Caco-2 (cell line): Measurements from ENCODE around the gene KCNC2. TPM values are rescaled to one million over a fixed set of nuclear protein-coding genes. Genes with fewer than 3 reads are reported as not detected.

Source experiments
- BruUV-seq: library from RNA; stranded (reverse); fragments of 400-500 nt; replicated peaks from 2 replicates; lab custom pipeline; 2021; lab: Mats Ljungman, UMichigan
- CTCF ChIA-PET: fragments of 300-600 bp; sonication (Branson Sonifier 250); formaldehyde crosslinking; loops from one replicate; lab custom pipeline; 2022; ENCODE audit warnings: antibody characterized with exemption; lab: Charles Lee
- POLR2A ChIA-PET: fragments of 300-600 bp; sonication (Branson Sonifier 250); formaldehyde crosslinking; loops from one replicate; lab custom pipeline; 2022; ENCODE audit warnings: antibody characterized with exemption; lab: Charles Lee
- DNase-seq, 2 experiments: peaks; one replicate each; pipeline versions ENCODE4 v3.0.0 to v3.0.0-alpha.2; 2020 to 2022
- H3K27me3 ChIP-seq: replicated peaks from 2 replicates; pipeline ENCODE4 v1.6.0; 2011; ENCODE audit warnings: low read length; ENCODE audit not compliant: control insufficient read depth, insufficient read depth
- H3K36me3 ChIP-seq: 2 replicates; pipeline ENCODE4 v1.5.1; 2011; ENCODE audit warnings: low read length; ENCODE audit not compliant: control insufficient read depth, insufficient read depth
- H3K4me1 ChIP-seq: fragments of 250-450 bp; sonication (Bioruptor Pico); 2 replicates; pipeline ENCODE4 v1.5.1; 2020; ENCODE audit warnings: mild to moderate bottlenecking
- H3K4me3 ChIP-seq: 2 replicates; pipeline ENCODE4 v1.5.1; 2011; ENCODE audit warnings: low read depth, mild to moderate bottlenecking, control low read depth, low read length
- H3K9me3 ChIP-seq: fragments of 250-450 bp; sonication (Bioruptor Pico); 2 replicates; pipeline ENCODE4 v1.5.1; 2020; ENCODE audit warnings: mild to moderate bottlenecking, moderate library complexity
- H3K27ac Mint-ChIP-seq: one replicate; pipeline ENCODE4 v1.8.0; 2022; ENCODE audit warnings: mixed read lengths; ENCODE audit not compliant: unreplicated experiment
- H3K27me3 Mint-ChIP-seq: one replicate; pipeline ENCODE4 v1.8.0; 2022; ENCODE audit warnings: mixed read lengths; ENCODE audit not compliant: insufficient read depth, unreplicated experiment
- H3K36me3 Mint-ChIP-seq: one replicate; pipeline ENCODE4 v1.8.0; 2022; ENCODE audit warnings: mild to moderate bottlenecking, mixed read lengths; ENCODE audit not compliant: insufficient read depth, unreplicated experiment
- H3K4me1 Mint-ChIP-seq: one replicate; pipeline ENCODE4 v1.8.0; 2022; ENCODE audit warnings: low read depth, mixed read lengths; ENCODE audit not compliant: unreplicated experiment
- H3K4me3 Mint-ChIP-seq: one replicate; pipeline ENCODE4 v1.8.0; 2022; ENCODE audit warnings: mild to moderate bottlenecking, moderate library complexity, mixed read lengths; ENCODE audit not compliant: unreplicated experiment
- H3K9me3 Mint-ChIP-seq: one replicate; pipeline ENCODE4 v1.8.0; 2022; ENCODE audit warnings: mixed read lengths; ENCODE audit not compliant: unreplicated experiment
- intact Hi-C: fragments of 100-400 bp; cut with micrococcal nuclease; formaldehyde crosslinking; loops from one replicate; pipeline ENCODE4 v1.10.0; 2022; ENCODE audit not compliant: unreplicated experiment
- total RNA-seq: library from RNA; stranded (reverse); gene quantifications from 2 replicates; pipeline ENCODE4 v1.2.3, GENCODE V29; 2022
- TF ChIP-seq, protein P1 (sequence below), 2 experiments: fragments of 200-600 bp in 1 of 2; IDR thresholded peaks; 1 replicate in 1 of 2; 2 replicates in 1 of 2; pipeline versions ENCODE4 v1.5.1 to v1.8.0; 2011 to 2022; ENCODE audit warnings: antibody characterized with exemption in 1 of 2, control low read depth in 1 of 2, inconsistent platforms in 1 of 2, low read depth in 1 of 2, low read length in 1 of 2, mild to moderate bottlenecking in 1 of 2, moderate library complexity in 1 of 2; ENCODE audit not compliant: insufficient read depth in 1 of 2, severe bottlenecking in 1 of 2, unreplicated experiment in 1 of 2

The KCNC2 gene
- total RNA-seq, 1 experiment from 2014 or later: not detected

DNA sequence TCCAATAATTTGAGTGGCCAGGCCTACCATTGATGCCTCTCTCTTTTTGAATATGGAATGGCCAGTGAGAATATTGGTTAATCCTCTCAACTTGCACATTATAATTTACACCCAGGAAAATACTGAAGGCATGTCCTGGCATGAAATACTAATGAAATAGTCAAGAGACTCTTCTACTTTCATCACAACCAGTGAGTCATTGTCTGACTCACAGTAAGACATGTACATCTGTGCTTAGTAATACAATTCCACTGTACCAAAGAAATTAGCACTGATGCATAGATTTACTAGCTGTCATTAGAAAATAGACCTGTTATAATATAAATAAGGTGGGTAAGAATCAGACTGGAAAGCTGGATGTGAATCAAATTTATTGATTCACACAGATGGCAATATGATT lies 31.6 kb downstream of the KCNC2 start:
- no peaks in the 10 kb centered on the region for H3K36me3 ChIP-seq
- no peaks in the 10 kb centered on the region for H3K4me1 ChIP-seq
- intact Hi-C loops: no loop called here
- BruUV-seq: no TSS peak
- ChIA-PET POLR2A (no interaction called here), CTCF (no interaction called here)
- no peak overlapping the region for H3K27ac Mint-ChIP-seq
- H3K4me3 ChIP-seq: no peak overlapping the region
- TF ChIP-seq, protein P1, sequence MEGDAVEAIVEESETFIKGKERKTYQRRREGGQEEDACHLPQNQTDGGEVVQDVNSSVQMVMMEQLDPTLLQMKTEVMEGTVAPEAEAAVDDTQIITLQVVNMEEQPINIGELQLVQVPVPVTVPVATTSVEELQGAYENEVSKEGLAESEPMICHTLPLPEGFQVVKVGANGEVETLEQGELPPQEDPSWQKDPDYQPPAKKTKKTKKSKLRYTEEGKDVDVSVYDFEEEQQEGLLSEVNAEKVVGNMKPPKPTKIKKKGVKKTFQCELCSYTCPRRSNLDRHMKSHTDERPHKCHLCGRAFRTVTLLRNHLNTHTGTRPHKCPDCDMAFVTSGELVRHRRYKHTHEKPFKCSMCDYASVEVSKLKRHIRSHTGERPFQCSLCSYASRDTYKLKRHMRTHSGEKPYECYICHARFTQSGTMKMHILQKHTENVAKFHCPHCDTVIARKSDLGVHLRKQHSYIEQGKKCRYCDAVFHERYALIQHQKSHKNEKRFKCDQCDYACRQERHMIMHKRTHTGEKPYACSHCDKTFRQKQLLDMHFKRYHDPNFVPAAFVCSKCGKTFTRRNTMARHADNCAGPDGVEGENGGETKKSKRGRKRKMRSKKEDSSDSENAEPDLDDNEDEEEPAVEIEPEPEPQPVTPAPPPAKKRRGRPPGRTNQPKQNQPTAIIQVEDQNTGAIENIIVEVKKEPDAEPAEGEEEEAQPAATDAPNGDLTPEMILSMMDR (IDR thresholded peaks at IDR 0.05; ENCODE audit: insufficient read depth in 1 of 2, low read depth in 1 of 2, low read length in 1 of 2, severe bottlenecking in 1 of 2, unreplicated experiment in 1 of 2): no peak
- no peak for DNase-seq
- H3K4me1 Mint-ChIP-seq: no peaks in the 10 kb centered on the region
- H3K27me3 Mint-ChIP-seq: no peaks in the 10 kb centered on the region
- no peaks in the 10 kb centered on the region for H3K27me3 ChIP-seq
- H3K4me3 Mint-ChIP-seq: no peak overlapping the region
- H3K36me3 Mint-ChIP-seq: no peaks in the 10 kb centered on the region
- H3K9me3 Mint-ChIP-seq: no peaks in the 10 kb centered on the region
- no peaks in the 10 kb centered on the region for H3K9me3 ChIP-seq

DNA sequence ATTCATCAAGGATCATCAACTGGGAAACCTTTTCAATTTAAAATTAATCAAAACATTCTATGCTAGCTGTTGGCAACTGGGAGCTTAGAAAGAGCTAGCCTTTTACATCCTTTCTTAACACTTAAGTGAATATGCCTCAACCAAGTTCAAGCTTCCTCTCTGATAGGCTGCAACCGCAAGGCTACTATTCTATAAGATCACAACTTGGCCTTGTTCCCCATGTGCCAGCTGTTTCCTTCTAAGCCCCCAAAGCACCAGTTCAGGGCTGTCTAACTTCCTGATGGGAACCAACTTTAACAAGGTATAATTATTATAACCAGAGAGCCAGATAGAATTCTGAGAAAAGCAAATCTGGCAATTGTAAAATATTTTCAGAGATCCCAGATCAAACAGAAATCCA lies 37.0 kb downstream of the KCNC2 start:
- Histone ChIP-seq H3K4me1 (no peaks in the 10 kb centered on the region), H3K9me3 (no peaks in the 10 kb centered on the region), H3K4me3 (no peak overlapping the region), H3K36me3 (no peaks in the 10 kb centered on the region), H3K27me3 (no peaks in the 10 kb centered on the region)
- Mint-ChIP-seq H3K27me3 (no peaks in the 10 kb centered on the region), H3K4me3 (no peak overlapping the region), H3K9me3 (no peaks in the 10 kb centered on the region), H3K27ac (no peak overlapping the region), H3K36me3 (no peaks in the 10 kb centered on the region), H3K4me1 (no peaks in the 10 kb centered on the region)
- no TSS peak for BruUV-seq
- intact Hi-C loops: no loop called here
- CTCF ChIA-PET: interaction anchor here (0.6 kb wide), 1 partner anchor 67 kb away, joined by 3 read pairs; no protein-coding TSS in a partner anchor
- TF ChIP-seq, protein P1 (IDR thresholded peaks at IDR 0.05; ENCODE audit: insufficient read depth in 1 of 2, low read depth in 1 of 2, low read length in 1 of 2, severe bottlenecking in 1 of 2, unreplicated experiment in 1 of 2): no peak
- POLR2A ChIA-PET: no interaction called here
- DNase-seq: no peak

DNA sequence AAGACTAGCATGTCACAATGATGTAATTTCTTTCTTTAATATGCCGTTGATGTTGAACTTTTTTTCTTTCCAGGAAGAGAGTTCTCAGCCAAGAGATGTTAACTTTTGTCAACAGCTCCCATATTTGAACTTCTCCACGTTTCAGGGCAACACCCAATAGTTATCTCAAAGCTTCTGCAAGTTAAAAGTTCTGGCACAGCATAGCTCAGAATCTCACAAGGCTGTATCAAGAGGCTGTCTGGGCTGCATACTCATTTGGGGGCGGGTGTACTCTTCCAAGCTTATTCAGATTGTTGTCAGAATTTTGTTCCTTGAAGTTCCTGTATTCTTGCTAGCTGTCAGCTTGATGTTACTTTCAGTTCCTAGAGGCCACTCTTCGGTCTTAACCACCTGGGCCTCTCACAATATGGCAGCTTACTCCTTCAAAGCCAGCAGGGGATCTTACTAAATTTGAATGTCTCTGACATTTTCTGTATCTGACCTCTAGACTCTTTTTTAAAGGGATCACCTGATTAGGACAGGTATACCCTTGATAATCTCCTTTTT lies 38.9 kb downstream of the KCNC2 start:
- Mint-ChIP-seq H3K27me3 (no peaks in the 10 kb centered on the region), H3K9me3 (no peaks in the 10 kb centered on the region), H3K36me3 (no peaks in the 10 kb centered on the region), H3K4me3 (no peak overlapping the region), H3K27ac (no peak overlapping the region), H3K4me1 (no peaks in the 10 kb centered on the region)
- BruUV-seq: no TSS peak
- DNase-seq: no peak
- ChIA-PET POLR2A (no interaction called here), CTCF (no interaction called here)
- Histone ChIP-seq H3K4me1 (no peaks in the 10 kb centered on the region), H3K9me3 (no peaks in the 10 kb centered on the region), H3K27me3 (no peaks in the 10 kb centered on the region), H3K36me3 (no peaks in the 10 kb centered on the region), H3K4me3 (no peak overlapping the region)
- intact Hi-C loops: no loop called here
- TF ChIP-seq, protein P1 (IDR thresholded peaks at IDR 0.05; ENCODE audit: insufficient read depth in 1 of 2, low read depth in 1 of 2, low read length in 1 of 2, severe bottlenecking in 1 of 2, unreplicated experiment in 1 of 2): no peak
